NCI-H1417 treated with DMSO at 0.1 percent for 48 hours (cell line): ENCODE results near the gene AAK1.
A peak's percentile ranks its signal among the peaks of the same experiment; 100 is the strongest.
"Not testable (repeated sequence)": the region's sequence is repeated elsewhere in the genome, so short reads cannot be mapped to it uniquely, and the experiment has no call there.

Experiments used
- DNase-seq: peaks from one replicate; lab custom pipeline; 2025; lab: John Stamatoyannopoulos, UW

Gene AAK1

DNA sequence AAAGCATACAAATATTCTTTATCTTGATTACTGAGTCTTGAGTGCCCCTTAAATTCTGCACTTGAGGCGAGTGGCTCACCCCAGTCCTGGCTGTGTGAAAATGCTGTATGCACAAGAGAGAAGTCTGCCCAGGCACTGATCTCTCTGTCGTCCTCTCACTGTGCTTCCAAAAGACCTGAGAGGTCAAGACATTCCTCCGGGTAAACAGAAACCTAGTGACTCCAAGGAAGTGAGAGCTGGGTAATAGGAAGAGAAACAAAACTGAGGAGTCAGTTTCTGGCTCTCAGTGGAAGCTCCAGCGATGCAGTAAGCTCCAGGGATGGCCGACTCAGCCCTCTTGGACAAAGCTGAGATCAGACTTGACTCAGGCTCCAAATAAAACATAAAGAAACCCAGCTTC is 70.9 kb downstream of the AAK1 start:
- no peak for DNase-seq

- no peak for DNase-seq
Measured at GRCh38 chr2:69571189-69571588, 72.3 kb downstream of the AAK1 start.

- no peak for DNase-seq
Measured at GRCh38 chr2:69570474-69570873, 73.1 kb downstream of the AAK1 start.

DNA sequence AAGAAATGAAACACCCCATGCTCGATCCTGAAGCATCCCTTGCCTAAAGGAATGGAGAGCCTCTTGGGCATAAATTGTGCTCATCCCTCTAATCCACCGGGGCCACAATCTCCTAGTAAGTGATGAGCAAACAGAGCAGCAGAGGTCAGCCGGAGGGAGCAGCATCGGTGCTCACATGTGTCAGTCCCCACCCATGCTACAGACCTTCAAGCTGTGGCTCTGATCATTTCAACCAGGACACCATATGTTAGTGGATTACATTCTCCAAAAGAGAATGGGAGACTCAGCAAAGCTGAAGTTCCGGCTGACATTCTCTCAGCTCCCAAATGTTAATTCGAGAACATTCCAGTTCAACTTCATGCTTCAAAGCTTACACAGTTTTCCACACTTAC is 75.6 kb downstream of the AAK1 start:
- DNase-seq = no peak

- no peak for DNase-seq
Measured at GRCh38 chr2:69567157-69567908, 76.2 kb downstream of the AAK1 start.

- DNase-seq = no peak
Measured at GRCh38 chr2:69566669-69567068, 76.9 kb downstream of the AAK1 start.

DNA sequence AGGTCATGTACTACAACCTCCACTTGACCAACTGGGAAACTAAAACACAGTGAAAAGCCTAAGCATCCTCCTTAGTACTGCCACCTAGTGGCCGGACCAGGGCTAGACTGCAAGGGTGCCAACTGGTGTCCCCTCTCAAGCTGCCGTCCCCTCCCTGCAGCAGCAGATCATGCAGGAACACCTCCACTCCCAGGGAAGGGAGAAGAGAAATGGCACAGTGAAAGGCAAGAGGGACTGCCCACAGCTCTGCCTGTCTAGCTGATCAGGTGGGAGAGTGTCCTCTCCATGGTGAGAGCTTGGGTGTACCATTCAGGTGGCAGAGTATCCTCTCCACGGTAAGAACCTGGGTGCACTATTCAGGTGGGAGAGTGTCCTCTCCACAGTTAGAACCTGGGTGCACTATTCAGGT is 78.1 kb downstream of the AAK1 start:
- no peak for DNase-seq

GRCh38 chr2:69564604-69565003 is 78.9 kb downstream of the AAK1 start:
- DNase-seq = no peak

DNA sequence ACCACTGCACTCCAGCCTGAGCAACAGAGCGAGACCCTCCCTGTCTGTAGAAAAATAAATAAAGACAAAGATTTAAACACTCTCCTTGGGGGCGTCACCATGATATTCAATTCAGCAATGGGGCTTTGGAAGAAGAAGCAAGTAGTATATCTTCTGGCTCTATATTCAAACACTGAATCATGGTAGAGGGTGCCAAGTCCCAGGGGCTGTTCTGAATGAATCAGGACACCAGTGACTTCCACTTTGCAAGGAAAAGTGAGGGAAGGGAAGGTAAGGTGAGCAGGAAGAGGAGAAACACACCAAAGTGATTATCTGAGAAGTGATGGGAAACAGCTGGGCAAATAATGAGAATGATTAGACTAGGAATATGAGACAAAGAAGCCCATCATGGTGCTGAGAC is 80.5 kb downstream of the AAK1 start:
- peak; percentile 12 for DNase-seq

GRCh38 chr2:69561101-69561500 is 82.4 kb downstream of the AAK1 start:
- no peak for DNase-seq

DNA sequence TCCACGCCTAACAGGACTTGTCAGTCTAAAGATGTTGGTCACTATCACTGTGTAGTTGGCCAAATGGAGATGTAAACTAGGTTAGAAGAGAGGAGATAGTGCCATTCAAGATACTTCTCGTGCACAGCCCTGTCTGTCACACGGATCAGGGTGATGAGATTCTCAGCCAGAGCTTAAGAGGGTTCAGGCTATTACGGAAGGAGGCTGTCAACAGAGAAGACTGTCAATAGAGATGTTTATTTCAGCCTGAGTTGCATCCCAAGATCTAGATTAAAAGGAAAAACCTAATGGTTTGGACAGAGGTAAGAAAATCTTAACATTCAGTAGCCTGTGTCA is 83.4 kb downstream of the AAK1 start:
- DNase-seq = no peak

GRCh38 chr2:69559442-69560146 is 83.9 kb downstream of the AAK1 start:
- peak; percentile 10 for DNase-seq

DNA sequence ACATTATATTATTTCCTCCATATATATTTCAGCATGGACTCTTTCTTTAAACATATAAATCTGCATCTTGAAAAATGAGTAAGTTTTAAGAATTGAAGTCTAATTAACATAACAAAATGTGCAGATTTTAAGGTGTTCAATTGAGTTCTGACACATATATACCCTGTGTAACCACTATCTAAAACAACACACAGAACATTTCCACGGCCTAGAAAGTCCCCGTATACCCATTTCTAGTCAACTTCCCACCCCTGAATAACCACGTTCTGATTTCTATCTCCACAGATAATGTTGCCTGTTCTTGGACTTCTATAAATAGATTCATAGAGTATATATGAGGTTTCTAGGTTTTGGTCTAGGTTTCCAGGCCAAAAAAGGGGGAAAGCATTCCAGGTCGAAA is 87.5 kb downstream of the AAK1 start:
- DNase-seq = no peak

DNA sequence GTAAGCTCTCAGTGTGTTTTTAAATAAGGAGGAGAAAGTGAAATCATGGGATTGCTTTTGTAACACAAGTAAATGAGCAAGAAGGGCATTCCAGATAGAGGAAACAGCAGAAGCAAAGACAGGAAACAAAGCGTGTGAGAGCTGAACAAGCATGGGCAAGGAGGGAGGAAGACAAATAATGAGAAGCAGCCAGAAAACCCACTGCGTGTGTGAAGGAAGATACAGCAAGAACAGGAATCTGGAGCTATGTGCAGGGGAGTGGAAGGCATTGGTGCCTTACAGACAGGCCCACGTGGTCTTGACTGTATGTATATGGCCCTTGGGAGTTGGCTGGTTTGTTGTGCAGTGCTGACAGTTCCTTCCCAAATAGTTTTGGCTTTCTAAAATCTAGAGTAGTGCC is 88.6 kb downstream of the AAK1 start:
- DNase-seq = no peak

DNA sequence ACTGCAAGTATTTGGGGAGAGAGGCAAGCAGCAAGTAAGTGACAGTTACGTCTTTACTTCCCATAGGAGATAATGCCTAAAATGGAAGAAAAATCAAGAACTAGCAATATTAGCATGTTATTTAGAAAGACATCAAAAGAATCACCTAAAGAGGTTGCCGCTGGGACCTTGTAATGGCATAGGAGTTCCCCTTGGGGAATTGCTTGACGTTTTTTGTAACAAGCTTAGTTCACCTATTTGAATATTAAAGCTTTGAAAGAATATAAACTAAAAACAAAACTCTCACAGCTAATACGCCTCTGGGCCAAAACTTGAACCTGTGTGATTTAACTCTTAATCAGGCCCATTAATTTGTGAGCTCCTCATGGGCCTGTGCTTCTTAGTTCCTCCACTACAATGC is 89.0 kb downstream of the AAK1 start:
- no peak for DNase-seq

- no peak for DNase-seq
Measured at GRCh38 chr2:69553991-69554390, 89.5 kb downstream of the AAK1 start.

DNA sequence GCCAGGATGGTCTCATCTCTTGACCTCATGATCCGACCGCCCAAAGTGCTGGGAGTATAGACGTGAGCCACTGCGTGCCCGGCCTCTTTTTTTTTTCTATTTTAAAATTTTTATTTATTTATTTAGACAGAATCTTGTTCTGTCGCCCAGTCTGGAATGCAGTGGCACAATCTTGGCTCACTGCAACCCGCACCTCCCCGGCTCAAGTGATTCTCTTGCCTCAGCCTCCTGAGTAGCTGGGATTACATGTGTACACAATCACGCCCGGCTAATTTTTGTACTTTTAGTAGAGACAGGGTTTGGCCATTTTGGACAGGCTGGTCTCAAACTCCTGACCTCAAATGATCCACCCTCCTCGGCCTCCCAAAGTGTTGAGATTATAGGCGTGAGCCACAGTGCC is 93.0 kb downstream of the AAK1 start:
- DNase-seq = not testable (repeated sequence)

GRCh38 chr2:69549421-69549820 is 94.1 kb downstream of the AAK1 start:
- DNase-seq = no peak

DNA sequence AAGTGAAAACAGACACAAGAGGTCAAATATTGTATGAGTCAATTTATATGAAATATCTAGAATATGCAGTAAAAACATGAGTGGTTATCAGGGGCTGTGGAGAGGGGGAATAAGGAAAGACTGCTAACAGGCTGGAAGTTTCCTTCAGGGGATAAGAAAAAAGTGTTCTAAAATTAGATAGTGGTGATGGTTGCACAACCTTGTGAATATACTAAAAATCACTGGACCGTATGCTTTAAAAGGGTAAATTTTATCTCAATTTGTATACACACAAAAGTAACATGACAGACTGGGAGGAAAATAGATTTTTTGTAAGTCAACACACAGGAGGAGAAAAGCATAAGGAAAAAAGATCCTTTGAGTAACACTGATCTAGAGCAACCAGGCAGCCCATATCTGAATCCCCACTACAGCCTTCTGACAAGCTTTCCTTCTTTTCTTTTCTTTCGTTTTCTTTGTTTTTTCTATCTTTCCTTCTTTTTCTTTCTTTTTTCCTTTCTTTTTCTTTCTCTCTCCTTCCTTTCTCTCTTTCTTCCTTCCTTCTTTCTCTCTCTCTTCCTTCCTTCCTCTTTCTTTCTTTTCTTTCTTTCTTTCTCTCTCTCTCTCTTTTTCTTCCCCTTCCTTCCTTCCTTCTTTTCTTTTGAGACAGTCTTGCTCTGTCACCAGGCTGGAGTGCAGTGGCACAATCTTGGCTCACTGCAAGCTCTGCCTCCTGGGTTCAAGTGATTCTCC is 95.4 kb downstream of the AAK1 start:
- no peak for DNase-seq

GRCh38 chr2:69546646-69547045 is 96.9 kb downstream of the AAK1 start:
- no peak for DNase-seq

DNA sequence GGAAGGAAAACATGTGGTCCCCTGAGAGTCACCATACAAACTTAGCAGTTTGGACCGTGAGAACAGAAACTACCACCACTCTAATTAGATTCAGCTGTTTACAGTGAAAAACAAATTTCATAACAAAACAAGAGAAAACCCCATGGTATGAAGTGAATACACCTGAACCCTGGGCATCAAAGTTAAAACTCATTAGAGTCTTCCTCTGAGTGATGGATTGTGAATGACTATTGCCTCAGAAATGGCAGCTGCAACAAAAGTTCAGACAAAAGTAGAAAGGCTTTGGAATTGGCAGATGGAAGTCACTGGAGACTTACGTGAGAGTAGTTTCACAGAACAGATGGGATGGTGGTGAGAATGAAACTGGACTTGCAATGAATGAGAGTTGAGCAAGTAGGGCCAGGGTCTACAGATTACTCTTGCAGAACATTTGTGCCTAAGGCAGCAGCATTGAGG is 98.0 kb downstream of the AAK1 start:
- DNase-seq = no peak

GRCh38 chr2:69544951-69545350 is 98.6 kb downstream of the AAK1 start:
- no peak for DNase-seq

- no peak for DNase-seq
Measured at GRCh38 chr2:69539549-69539908, 104.0 kb downstream of the AAK1 start.
